Measurements from ENCODE around the gene STK25.
"Not testable (repeated sequence)": the region's sequence is repeated elsewhere in the genome, so short reads cannot be mapped to it uniquely, and the experiment has no call there.

STK25 gene

GRCh38 chr2:241506793-241507429 is 1.5 kb downstream of the STK25 start:
- peak overlapping the region; percentile 73 for H3K4me3 ChIP-seq (ENCODE audit: low read length)
- no peak for TF ChIP-seq CTCF (conservative IDR thresholded peaks at IDR 0.05; ENCODE audit: low read depth, low read length)
- no peak for DNase-seq (ENCODE audit: low read depth)

GRCh38 chr2:241506317-241506716 is 2.1 kb downstream of the STK25 start:
- not testable (repeated sequence) for DNase-seq (ENCODE audit: low read depth); H3K4me3 ChIP-seq (ENCODE audit: low read length)

GRCh38 chr2:241505781-241506201 is 2.6 kb downstream of the STK25 start:
- no peak overlapping the region for H3K4me3 ChIP-seq (ENCODE audit: low read length)
- DNase-seq (ENCODE audit: low read depth), result no peak
- TF ChIP-seq CTCF (conservative IDR thresholded peaks at IDR 0.05; ENCODE audit: low read depth, low read length), result no peak

GRCh38 chr2:241505086-241505780 is 3.2 kb downstream of the STK25 start:
- no peak for TF ChIP-seq CTCF (conservative IDR thresholded peaks at IDR 0.05; ENCODE audit: low read depth, low read length)
- no peak for DNase-seq (ENCODE audit: low read depth)
- no peak overlapping the region for H3K4me3 ChIP-seq (ENCODE audit: low read length)

- no peak for TF ChIP-seq CTCF (conservative IDR thresholded peaks at IDR 0.05; ENCODE audit: low read depth, low read length)
- DNase-seq (ENCODE audit: low read depth), result no peak
- H3K4me3 ChIP-seq (ENCODE audit: low read length), result no peak overlapping the region
Observed at GRCh38 chr2:241503776-241504392, 4.5 kb downstream of the STK25 start.

- TF ChIP-seq CTCF (conservative IDR thresholded peaks at IDR 0.05; ENCODE audit: low read depth, low read length), result no peak
- H3K4me3 ChIP-seq (ENCODE audit: low read length), result no peak overlapping the region
- DNase-seq (ENCODE audit: low read depth), result no peak
Observed at GRCh38 chr2:241502281-241502680, 6.1 kb downstream of the STK25 start.

GRCh38 chr2:241501551-241501950 is 6.8 kb downstream of the STK25 start:
- no peak overlapping the region for H3K4me3 ChIP-seq (ENCODE audit: low read length)
- no peak for TF ChIP-seq CTCF (conservative IDR thresholded peaks at IDR 0.05; ENCODE audit: low read depth, low read length)
- no peak for DNase-seq (ENCODE audit: low read depth)

Data from retinal pigment epithelial cell (primary cell).